ENCODE results near the gene BEND2. TPM values are rescaled to one million over a fixed set of nuclear protein-coding genes. Genes with fewer than 3 reads are reported as not detected.

The BEND2 gene
- total RNA-seq, 1 experiment from 2014 or later, result not detected

- no peak for DNase-seq (ENCODE audit: low read depth in 1 of 2, low spot score in 2 of 2)
- no peak overlapping the region for H3K27ac ChIP-seq
- H3K4me3 ChIP-seq, result no peak overlapping the region
Measured at GRCh38 chrX:18172970-18173369, 47.7 kb downstream of the BEND2 start.

GRCh38 chrX:18170910-18171309 lies 49.8 kb downstream of the BEND2 start:
- no peak overlapping the region for H3K27ac ChIP-seq
- H3K27me3 ChIP-seq (replicated peaks), result no peaks in the 10 kb centered on the region
- H3K4me3 ChIP-seq, result no peak overlapping the region

More at GRCh38 chrX:18172970-18173369, 47.7 kb downstream of the BEND2 start:
- H3K36me3 ChIP-seq, result no peaks in the 10 kb centered on the region
- no peaks in the 10 kb centered on the region for H3K4me1 ChIP-seq (replicated peaks)
- H3K27me3 ChIP-seq (replicated peaks), result no peaks in the 10 kb centered on the region
- H3K9me3 ChIP-seq (replicated peaks), result no peaks in the 10 kb centered on the region

GRCh38 chrX:18166068-18166467 lies 54.6 kb downstream of the BEND2 start:
- Histone ChIP-seq H3K9me3 (replicated peaks) (no peaks in the 10 kb centered on the region), H3K27me3 (replicated peaks) (no peaks in the 10 kb centered on the region), H3K4me3 (no peak overlapping the region), H3K4me1 (replicated peaks) (no peaks in the 10 kb centered on the region), H3K27ac (no peak overlapping the region), H3K36me3 (no peaks in the 10 kb centered on the region)
- DNase-seq (ENCODE audit: low read depth in 1 of 2, low spot score in 2 of 2), result no peak

More at GRCh38 chrX:18170910-18171309, 49.8 kb downstream of the BEND2 start:
- Histone ChIP-seq H3K9me3 (replicated peaks) (no peaks in the 10 kb centered on the region), H3K36me3 (no peaks in the 10 kb centered on the region), H3K4me1 (replicated peaks) (no peaks in the 10 kb centered on the region)
- no peak for DNase-seq (ENCODE audit: low read depth in 1 of 2, low spot score in 2 of 2)

GRCh38 chrX:18160369-18160768 lies 60.3 kb downstream of the BEND2 start:
- DNase-seq (ENCODE audit: low read depth in 1 of 2, low spot score in 2 of 2), result no peak
- Histone ChIP-seq H3K9me3 (replicated peaks) (no peaks in the 10 kb centered on the region), H3K36me3 (no peaks in the 10 kb centered on the region), H3K27ac (no peak overlapping the region), H3K4me1 (replicated peaks) (no peaks in the 10 kb centered on the region), H3K27me3 (replicated peaks) (no peaks in the 10 kb centered on the region), H3K4me3 (no peak overlapping the region)

- H3K9me3 ChIP-seq (replicated peaks), result no peaks in the 10 kb centered on the region
- no peak for DNase-seq (ENCODE audit: low read depth in 1 of 2, low spot score in 2 of 2)
- H3K27ac ChIP-seq, result no peak overlapping the region
- H3K36me3 ChIP-seq, result no peaks in the 10 kb centered on the region
- no peaks in the 10 kb centered on the region for H3K4me1 ChIP-seq (replicated peaks)
- H3K4me3 ChIP-seq, result no peak overlapping the region
- no peaks in the 10 kb centered on the region for H3K27me3 ChIP-seq (replicated peaks)
Measured at GRCh38 chrX:18158963-18159362, 61.7 kb downstream of the BEND2 start.

GRCh38 chrX:18151649-18152048 lies 69.0 kb downstream of the BEND2 start:
- Histone ChIP-seq H3K4me1 (replicated peaks) (no peaks in the 10 kb centered on the region), H3K36me3 (no peaks in the 10 kb centered on the region), H3K27me3 (replicated peaks) (no peaks in the 10 kb centered on the region), H3K27ac (no peak overlapping the region), H3K4me3 (no peak overlapping the region), H3K9me3 (replicated peaks) (no peaks in the 10 kb centered on the region)
- DNase-seq (ENCODE audit: low read depth in 1 of 2, low spot score in 2 of 2), result no peak

GRCh38 chrX:18151157-18151556 lies 69.5 kb downstream of the BEND2 start:
- Histone ChIP-seq H3K9me3 (replicated peaks) (no peaks in the 10 kb centered on the region), H3K27ac (no peak overlapping the region), H3K4me3 (no peak overlapping the region), H3K4me1 (replicated peaks) (no peaks in the 10 kb centered on the region), H3K36me3 (no peaks in the 10 kb centered on the region), H3K27me3 (replicated peaks) (no peaks in the 10 kb centered on the region)
- DNase-seq (ENCODE audit: low read depth in 1 of 2, low spot score in 2 of 2), result no peak

- no peak overlapping the region for H3K4me3 ChIP-seq
- H3K27me3 ChIP-seq (replicated peaks), result no peaks in the 10 kb centered on the region
- DNase-seq (ENCODE audit: low read depth in 1 of 2, low spot score in 2 of 2), result no peak
- H3K36me3 ChIP-seq, result no peaks in the 10 kb centered on the region
- no peaks in the 10 kb centered on the region for H3K4me1 ChIP-seq (replicated peaks)
- H3K27ac ChIP-seq, result no peak overlapping the region
- H3K9me3 ChIP-seq (replicated peaks), result no peaks in the 10 kb centered on the region
Measured at GRCh38 chrX:18149454-18149853, 71.2 kb downstream of the BEND2 start.

GRCh38 chrX:18146954-18147353 lies 73.7 kb downstream of the BEND2 start:
- Histone ChIP-seq H3K27ac (no peak overlapping the region), H3K9me3 (replicated peaks) (no peaks in the 10 kb centered on the region), H3K36me3 (no peaks in the 10 kb centered on the region), H3K4me1 (replicated peaks) (no peaks in the 10 kb centered on the region), H3K4me3 (no peak overlapping the region), H3K27me3 (replicated peaks) (no peaks in the 10 kb centered on the region)
- no peak for DNase-seq (ENCODE audit: low read depth in 1 of 2, low spot score in 2 of 2)

GRCh38 chrX:18146009-18146408 lies 74.7 kb downstream of the BEND2 start:
- DNase-seq (ENCODE audit: low read depth in 1 of 2, low spot score in 2 of 2), result no peak
- no peak overlapping the region for H3K4me3 ChIP-seq
- no peaks in the 10 kb centered on the region for H3K36me3 ChIP-seq
- no peaks in the 10 kb centered on the region for H3K4me1 ChIP-seq (replicated peaks)
- no peaks in the 10 kb centered on the region for H3K27me3 ChIP-seq (replicated peaks)
- no peak overlapping the region for H3K27ac ChIP-seq
- no peaks in the 10 kb centered on the region for H3K9me3 ChIP-seq (replicated peaks)

- no peak for DNase-seq (ENCODE audit: low read depth in 1 of 2, low spot score in 2 of 2)
- H3K36me3 ChIP-seq, result no peaks in the 10 kb centered on the region
- H3K27me3 ChIP-seq (replicated peaks), result no peaks in the 10 kb centered on the region
- no peak overlapping the region for H3K27ac ChIP-seq
- no peaks in the 10 kb centered on the region for H3K4me1 ChIP-seq (replicated peaks)
- H3K9me3 ChIP-seq (replicated peaks), result no peaks in the 10 kb centered on the region
- H3K4me3 ChIP-seq, result no peak overlapping the region
Measured at GRCh38 chrX:18136816-18137215, 83.9 kb downstream of the BEND2 start.

- Histone ChIP-seq H3K4me3 (no peak overlapping the region), H3K27me3 (replicated peaks) (no peaks in the 10 kb centered on the region), H3K36me3 (no peaks in the 10 kb centered on the region), H3K27ac (no peak overlapping the region), H3K4me1 (replicated peaks) (no peaks in the 10 kb centered on the region), H3K9me3 (replicated peaks) (no peaks in the 10 kb centered on the region)
- no peak for DNase-seq (ENCODE audit: low read depth in 1 of 2, low spot score in 2 of 2)
Measured at GRCh38 chrX:18133605-18134004, 87.1 kb downstream of the BEND2 start.

GRCh38 chrX:18129690-18130089 lies 91.0 kb downstream of the BEND2 start:
- Histone ChIP-seq H3K4me1 (replicated peaks) (no peaks in the 10 kb centered on the region), H3K9me3 (replicated peaks) (no peaks in the 10 kb centered on the region), H3K4me3 (no peak overlapping the region), H3K36me3 (no peaks in the 10 kb centered on the region), H3K27ac (no peak overlapping the region), H3K27me3 (replicated peaks) (no peaks in the 10 kb centered on the region)
- no peak for DNase-seq (ENCODE audit: low read depth in 1 of 2, low spot score in 2 of 2)

GRCh38 chrX:18126971-18127370 lies 93.7 kb downstream of the BEND2 start:
- no peaks in the 10 kb centered on the region for H3K4me1 ChIP-seq (replicated peaks)
- no peak overlapping the region for H3K27ac ChIP-seq
- no peaks in the 10 kb centered on the region for H3K27me3 ChIP-seq (replicated peaks)
- H3K9me3 ChIP-seq (replicated peaks), result no peaks in the 10 kb centered on the region
- no peak overlapping the region for H3K4me3 ChIP-seq
- no peaks in the 10 kb centered on the region for H3K36me3 ChIP-seq
- DNase-seq (ENCODE audit: low read depth in 1 of 2, low spot score in 2 of 2), result no peak

GRCh38 chrX:18119856-18120255 lies 100.8 kb downstream of the BEND2 start:
- Histone ChIP-seq H3K27me3 (replicated peaks) (no peaks in the 10 kb centered on the region), H3K27ac (no peak overlapping the region), H3K36me3 (no peaks in the 10 kb centered on the region), H3K4me3 (no peak overlapping the region), H3K9me3 (replicated peaks) (no peaks in the 10 kb centered on the region), H3K4me1 (replicated peaks) (no peaks in the 10 kb centered on the region)
- DNase-seq (ENCODE audit: low read depth in 1 of 2, low spot score in 2 of 2), result no peak

Data from SJSA1 (cell line).